T-helper 2 cell (primary cell): ENCODE results near the gene DARS2.

ENCODE experiments used
- DNase-seq, 5 experiments: peaks; one replicate each; pipeline versions ENCODE4 v3.0.0 to v3.0.0-alpha.2; 2012 to 2022

Gene DARS2

DNA sequence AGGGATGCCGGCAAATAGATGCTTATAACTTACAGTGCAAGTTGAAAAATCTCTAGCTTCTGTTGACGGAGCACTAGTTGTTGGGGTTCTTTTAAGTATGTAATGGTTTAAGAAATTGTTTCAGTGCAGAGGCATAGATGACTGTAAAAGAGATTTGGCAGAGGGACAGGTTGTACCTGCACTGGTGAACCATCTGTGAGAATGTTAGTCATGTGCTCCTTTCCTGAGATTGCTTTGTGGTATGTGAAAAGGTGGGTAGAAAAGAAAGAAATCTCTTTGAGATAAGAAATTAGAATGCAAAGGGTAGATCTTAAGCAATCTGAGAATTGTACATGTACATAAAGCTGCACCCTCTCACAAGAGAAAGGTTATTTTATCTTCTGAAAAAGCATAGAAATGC, 63.2 kb downstream of the DARS2 start:
- peak in 1 of 5 experiments; percentile 41 for DNase-seq

- no peak for DNase-seq
These were observed 64.3 kb downstream of the DARS2 start for GRCh38 chr1:173888749-173889148.

- no peak for DNase-seq
These were observed 65.4 kb downstream of the DARS2 start for GRCh38 chr1:173889885-173890284.

DNA sequence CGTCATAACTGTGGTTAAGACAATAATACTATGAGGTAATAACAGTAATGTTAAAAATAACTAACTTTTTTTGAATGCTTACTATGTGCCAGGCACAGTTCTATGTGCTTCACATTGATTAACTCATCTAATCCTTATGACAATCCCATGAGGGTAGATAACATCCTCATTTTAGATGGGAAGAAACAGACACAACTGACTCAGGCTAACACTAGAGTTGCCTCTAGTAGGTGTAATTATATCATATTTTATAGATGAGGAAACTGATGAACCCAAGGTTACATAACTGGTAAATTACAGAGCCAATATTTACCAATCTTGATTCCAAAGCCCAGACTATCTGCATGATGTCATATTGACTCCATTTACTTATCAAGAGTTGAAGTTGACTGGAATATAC, 69.1 kb downstream of the DARS2 start:
- DNase-seq = no peak

GRCh38 chr1:173894189-173894588, 69.7 kb downstream of the DARS2 start:
- no peak for DNase-seq

- DNase-seq = peak in 1 of 5 experiments; percentile 12
These were observed 76.0 kb downstream of the DARS2 start for GRCh38 chr1:173900427-173900826.

DNA sequence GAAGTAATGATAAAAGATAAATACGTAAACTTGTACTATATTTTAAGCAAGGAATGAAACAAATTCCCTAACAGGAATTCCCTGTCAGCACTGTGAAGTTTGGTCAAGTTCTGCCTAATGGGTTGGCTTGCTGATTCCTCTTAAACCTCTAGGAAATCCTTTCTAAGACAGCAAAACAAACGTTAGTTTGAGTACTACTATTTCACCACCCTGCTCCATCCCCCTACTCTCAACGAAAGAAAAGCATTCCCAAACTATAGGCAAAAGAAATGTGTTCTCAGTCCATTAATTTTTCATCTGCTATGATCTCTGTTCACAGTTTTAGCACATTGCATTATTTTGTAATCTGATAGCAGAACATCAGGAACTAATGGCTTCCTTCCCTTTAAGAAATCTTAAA, 76.5 kb downstream of the DARS2 start:
- DNase-seq = no peak

- no peak for DNase-seq
These were observed 79.5 kb downstream of the DARS2 start for GRCh38 chr1:173903827-173904531.
